GM12892 (cell line): Measurements from ENCODE around the gene ABCC2.

Experiments used
- POLR2A ChIP-seq: IDR thresholded peaks from 2 replicates; pipeline ENCODE4 v1.6.1; 2011; ENCODE audit warnings: low read depth, low read length, control low read depth
- POLR2AphosphoS5 ChIP-seq: IDR thresholded peaks from 2 replicates; pipeline ENCODE4 v1.6.1; 2011; ENCODE audit warnings: low read depth, low read length, control low read depth

- TF ChIP-seq POLR2AphosphoS5 (no peak), POLR2A (no peak)
Measured at GRCh38 chr10:99808270-99808669, 25.8 kb downstream of the ABCC2 start.
